Psoas muscle (tissue), 8 donors: ENCODE data around the gene PCDH15. TPM values are rescaled to one million over a fixed set of nuclear protein-coding genes. Genes with fewer than 3 reads are reported as not detected.

Experiments used
- ATAC-seq, 4 donors: fragments of 200-7000 bp; cut with Tn5 transposase; one replicate each; pipeline ENCODE4 v1.9.1; 2020; ENCODE audit warnings: moderate library complexity in 3 of 4, mild to moderate bottlenecking in 2 of 4
- DNase-seq, 2 donors: peaks; one replicate each; pipeline ENCODE4 v3.0.0-alpha.2; 2020
- H3K27ac ChIP-seq: fragments of 200-600 bp; one replicate; pipeline ENCODE4 v1.8.0; 2022
- H3K27me3 ChIP-seq, 3 donors: fragments of 200-600 bp in 1 of 3; one replicate each; pipeline versions ENCODE4 v1.6.1 to v1.8.0; 2013 to 2022; ENCODE audit warnings: low read length in 2 of 3, mild to moderate bottlenecking in 2 of 3, moderate library complexity in 1 of 3; ENCODE audit not compliant: insufficient read depth in 3 of 3
- H3K36me3 ChIP-seq, 2 donors: fragments of 200-600 bp in 1 of 2; one replicate each; pipeline versions ENCODE4 v1.6.1 to v1.8.0; 2013 to 2022; ENCODE audit warnings: low read depth in 1 of 2, mild to moderate bottlenecking in 1 of 2, moderate library complexity in 1 of 2; ENCODE audit not compliant: insufficient read depth in 1 of 2
- H3K4me1 ChIP-seq: fragments of 200-600 bp; one replicate; pipeline ENCODE4 v1.8.0; 2022
- H3K4me3 ChIP-seq: fragments of 200-600 bp; one replicate; pipeline ENCODE4 v1.8.0; 2022; ENCODE audit warnings: mild to moderate bottlenecking
- H3K9me3 ChIP-seq: fragments of 200-600 bp; one replicate; pipeline ENCODE4 v1.8.0; 2022
- WGBS, 3 donors: extraction: QIAGEN DNeasy Blood & Tissue Kit; methylation state at CpG; one replicate each; pipeline versions ENCODE4 v1.1.6 to v1.1.7; 2013; 5-methylcytosine and 5-hydroxymethylcytosine counted together
- intact Hi-C, 2 donors: fragments of 100-400 bp; cut with DNase I; formaldehyde crosslinking; loops; one replicate each; pipeline versions ENCODE4 v1.11.0 to v1.14.2; 2022
- polyA plus RNA-seq, 3 donors: library from polyadenylated mRNA; stranded (reverse); fragments of 200-250 nt; gene quantifications; one replicate each; pipeline ENCODE4 v1.2.3, GENCODE V29; 2013
- total RNA-seq, 4 donors: library from RNA; stranded (reverse); fragmentation: NEBNext Ultra II Directional in 2 of 4; extraction: Animal tissue kit (Norgen Biotek cat#: 25700) in 2 of 4; gene quantifications; one replicate each; pipeline versions ENCODE4 v1.2.1 to v1.2.4, GENCODE V29; 2021 to 2023
- TF ChIP-seq, protein P1 (sequence below): fragments of 200-600 bp; IDR thresholded peaks from one replicate; pipeline ENCODE4 v1.8.0; 2022; ENCODE audit warnings: antibody characterized with exemption
- donor health status: healthy with polysubstance abuse.
- donor health status: DM: no; HTN: no; CAD: no; lungs with moderate emphysema.
- donor health status: Bipolar disorder and iron deficiency.
- donor health status: healthy.
- donor health status: DM: yes; HTN: yes; CAD: no.
- donor health status: DM: no; HTN: no; CAD: no.
- donor health status: DM: no; HTN: no; CAD: no.
- donor health status: DM: yes; HTN: yes; CAD: no.

PCDH15 gene
- total and polyA plus RNA-seq, 7 donors = not detected

DNA sequence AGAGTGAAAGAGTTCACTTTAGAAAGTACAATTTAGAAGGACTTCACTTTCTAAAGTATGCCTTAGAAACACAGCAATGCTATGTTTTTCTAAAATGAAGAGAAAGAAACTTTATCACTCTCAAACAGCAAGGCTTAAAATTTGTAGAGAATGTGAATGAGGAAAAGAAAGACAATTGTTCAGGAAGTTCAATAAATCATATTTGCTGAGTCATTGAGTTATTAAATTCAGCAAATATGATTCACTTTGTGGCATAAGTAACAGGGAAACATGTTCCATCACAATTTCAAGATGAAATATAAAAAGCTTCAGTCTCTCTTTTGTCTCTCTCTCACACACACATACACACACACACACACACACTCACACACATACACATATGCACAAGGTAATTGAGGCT lies 187.9 kb downstream of the PCDH15 start:
- DNase-seq (no peak), ATAC-seq (no peak)
- no peaks in the 10 kb centered on the region for H3K4me1 ChIP-seq
- no peak overlapping the region for H3K4me3 ChIP-seq
- no peaks in the 10 kb centered on the region for H3K9me3 ChIP-seq
- intact Hi-C loops = no loop called here
- TF ChIP-seq, protein P1, sequence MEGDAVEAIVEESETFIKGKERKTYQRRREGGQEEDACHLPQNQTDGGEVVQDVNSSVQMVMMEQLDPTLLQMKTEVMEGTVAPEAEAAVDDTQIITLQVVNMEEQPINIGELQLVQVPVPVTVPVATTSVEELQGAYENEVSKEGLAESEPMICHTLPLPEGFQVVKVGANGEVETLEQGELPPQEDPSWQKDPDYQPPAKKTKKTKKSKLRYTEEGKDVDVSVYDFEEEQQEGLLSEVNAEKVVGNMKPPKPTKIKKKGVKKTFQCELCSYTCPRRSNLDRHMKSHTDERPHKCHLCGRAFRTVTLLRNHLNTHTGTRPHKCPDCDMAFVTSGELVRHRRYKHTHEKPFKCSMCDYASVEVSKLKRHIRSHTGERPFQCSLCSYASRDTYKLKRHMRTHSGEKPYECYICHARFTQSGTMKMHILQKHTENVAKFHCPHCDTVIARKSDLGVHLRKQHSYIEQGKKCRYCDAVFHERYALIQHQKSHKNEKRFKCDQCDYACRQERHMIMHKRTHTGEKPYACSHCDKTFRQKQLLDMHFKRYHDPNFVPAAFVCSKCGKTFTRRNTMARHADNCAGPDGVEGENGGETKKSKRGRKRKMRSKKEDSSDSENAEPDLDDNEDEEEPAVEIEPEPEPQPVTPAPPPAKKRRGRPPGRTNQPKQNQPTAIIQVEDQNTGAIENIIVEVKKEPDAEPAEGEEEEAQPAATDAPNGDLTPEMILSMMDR = no peak
- H3K27ac ChIP-seq = no peak overlapping the region
- no peaks in the 10 kb centered on the region for H3K27me3 ChIP-seq
- H3K36me3 ChIP-seq = no peaks in the 10 kb centered on the region

GRCh38 chr10:54609423-54609822 lies 191.6 kb downstream of the PCDH15 start:
- Histone ChIP-seq H3K4me1 (no peaks in the 10 kb centered on the region), H3K36me3 (no peaks in the 10 kb centered on the region), H3K4me3 (no peak overlapping the region), H3K27me3 (no peaks in the 10 kb centered on the region), H3K9me3 (no peaks in the 10 kb centered on the region), H3K27ac (no peak overlapping the region)
- DNase-seq (no peak), ATAC-seq (no peak)
- TF ChIP-seq, protein P1 = no peak
- intact Hi-C loops = no loop called here

- intact Hi-C loops = no loop called here
- 68 to 80% (median 70%) methylated on average over 5 of the region's 5 CpGs for WGBS, 3 donors
Measured at GRCh38 chr10:54607983-54608382, 193.0 kb downstream of the PCDH15 start.

DNA sequence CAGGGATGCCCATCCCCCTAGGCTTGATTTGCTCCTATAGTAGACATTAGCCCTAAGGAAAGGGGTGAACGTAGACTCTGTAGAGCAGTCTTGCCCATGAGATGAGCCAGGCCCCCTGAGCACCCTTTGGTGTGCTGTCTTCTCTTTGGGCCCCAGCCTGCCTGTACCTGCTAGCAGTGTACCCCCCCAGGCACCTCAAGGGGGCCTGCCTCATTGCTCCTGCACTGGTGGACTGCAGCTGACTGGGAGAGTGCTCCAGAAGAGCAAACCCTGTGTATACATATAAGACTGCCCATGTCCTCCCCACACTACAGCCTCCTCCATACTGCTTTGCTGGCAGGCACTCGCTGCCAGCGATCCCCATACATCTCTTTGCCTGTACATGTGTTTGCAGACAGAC lies 206.7 kb downstream of the PCDH15 start:
- ATAC-seq (no peak), DNase-seq (no peak)
- Histone ChIP-seq H3K27ac (no peak overlapping the region), H3K27me3 (no peaks in the 10 kb centered on the region), H3K4me1 (no peaks in the 10 kb centered on the region), H3K4me3 (no peak overlapping the region), H3K36me3 (no peaks in the 10 kb centered on the region), H3K9me3 (no peaks in the 10 kb centered on the region)
- whole genome bisulfite sequencing, 3 donors = 72 to 85% (median 74%) methylated on average over 3 of the region's 3 CpGs
- intact Hi-C loops = no loop called here
- TF ChIP-seq, protein P1 = no peak

More at GRCh38 chr10:54607983-54608382, 193.0 kb downstream of the PCDH15 start:
- H3K36me3 ChIP-seq = no peaks in the 10 kb centered on the region
- H3K27ac ChIP-seq = no peak overlapping the region
- TF ChIP-seq, protein P1 = no peak
- peak in 1 of 2 donors; percentile 19 for DNase-seq
- no peak for ATAC-seq
- no peaks in the 10 kb centered on the region for H3K4me1 ChIP-seq
- H3K27me3 ChIP-seq = no peaks in the 10 kb centered on the region
- H3K9me3 ChIP-seq = no peaks in the 10 kb centered on the region
- H3K4me3 ChIP-seq = no peak overlapping the region

- H3K4me1 ChIP-seq = no peaks in the 10 kb centered on the region
- no peak overlapping the region for H3K27ac ChIP-seq
- TF ChIP-seq, protein P1 = no peak
- WGBS, 3 donors = 38 to 47% (median 41%) methylated on average over 2 of the region's 2 CpGs
- no peak overlapping the region for H3K4me3 ChIP-seq
- intact Hi-C loops = no loop called here
- ATAC-seq (no peak), DNase-seq (no peak)
- H3K9me3 ChIP-seq = no peaks in the 10 kb centered on the region
- H3K27me3 ChIP-seq = no peaks in the 10 kb centered on the region
- no peaks in the 10 kb centered on the region for H3K36me3 ChIP-seq
Measured at GRCh38 chr10:54587971-54588370, 213.1 kb downstream of the PCDH15 start.
